ENCODE data around the gene CPNE5. TPM values are rescaled to one million over a fixed set of nuclear protein-coding genes. Genes with fewer than 3 reads are reported as not detected.

Gene CPNE5
- polyA plus RNA-seq, 3 donors = 0.47 to 0.85 (median 0.82) TPM

- no peak overlapping the region for H3K4me2 ChIP-seq (replicated peaks; ENCODE audit: extremely low read depth, low read length, poor library complexity, severe bottlenecking)
- no peak overlapping the region for H3K4me3 ChIP-seq (replicated peaks in 1 of 3; ENCODE audit: low read depth in 2 of 3, low read length in 3 of 3)
- intact Hi-C loops (cut with micrococcal nuclease) = no loop called here
- H3K9ac ChIP-seq (ENCODE audit: insufficient read depth, low read length, poor library complexity, severe bottlenecking) = no peak overlapping the region
- Mint-ChIP-seq H3K4me1 (peaks cover 23% of the 10 kb centered on the region), H3K27ac (peak overlapping the region in 2 of 7 donors; percentile 31 to 37), H3K36me3 (peaks cover 45 to 87% of the 10 kb centered on the region in 2 donors), H3K27me3 (ENCODE audit: low read depth in 3 of 3) (no peaks in the 10 kb centered on the region), H3K4me3 (no peak overlapping the region), H3K9me3 (peaks cover 0 to 4% (median 3%) of the 10 kb centered on the region in 7 donors)
- no peaks in the 10 kb centered on the region for H4K20me1 ChIP-seq (ENCODE audit: insufficient read depth, low read length)
- peaks cover 56 to 80% of the 10 kb centered on the region in 2 donors for H3K36me3 ChIP-seq (replicated peaks in 1 of 2; ENCODE audit: control insufficient read depth in 1 of 2, insufficient read depth in 2 of 2, low read length in 2 of 2)
- 90% methylated on average over 1 of the region's 2 CpGs for WGBS (ENCODE audit: insufficient coverage)
- H3K27ac ChIP-seq (ENCODE audit: low read depth in 1 of 2, low read length in 2 of 2) = no peak overlapping the region
- no peak overlapping the region for H2AFZ ChIP-seq (ENCODE audit: insufficient read depth, low read depth, low read length, poor library complexity, severe bottlenecking)
- H3K4me1 ChIP-seq (ENCODE audit: control insufficient read depth in 1 of 2, insufficient read depth in 2 of 2, low read length in 2 of 2) = peaks cover 9 to 18% of the 10 kb centered on the region in 2 donors
- no peak for DNase-seq
- H3K9me3 ChIP-seq (replicated peaks in 1 of 2; ENCODE audit: control insufficient read depth in 1 of 2, insufficient read depth in 1 of 2, low read length in 2 of 2) = peaks cover 0 to 4% of the 10 kb centered on the region in 2 donors
- no peaks in the 10 kb centered on the region for H3K27me3 ChIP-seq (ENCODE audit: control insufficient read depth in 2 of 2, insufficient read depth in 2 of 2, low read length in 2 of 2)
- TF ChIP-seq CTCF (IDR thresholded peaks at IDR 0.05) = no peak
- H3K79me2 ChIP-seq (ENCODE audit: insufficient read depth, low read length) = peaks cover 19% of the 10 kb centered on the region
Observed at GRCh38 chr6:36722879-36723278, 116.4 kb downstream of the CPNE5 start.

GRCh38 chr6:36722365-36722764 is 116.9 kb downstream of the CPNE5 start:
- Mint-ChIP-seq H3K9me3 (peaks cover 0 to 3% (median 0%) of the 10 kb centered on the region in 7 donors), H3K27me3 (ENCODE audit: low read depth in 3 of 3) (no peaks in the 10 kb centered on the region), H3K36me3 (peaks cover 45 to 87% of the 10 kb centered on the region in 2 donors), H3K27ac (peak overlapping the region in 4 of 7 donors; percentile 19 to 69 (median 45)), H3K4me3 (no peak overlapping the region), H3K4me1 (peaks cover 17% of the 10 kb centered on the region)
- Histone ChIP-seq H2AFZ (ENCODE audit: insufficient read depth, low read depth, low read length, poor library complexity, severe bottlenecking) (no peak overlapping the region), H3K9ac (ENCODE audit: insufficient read depth, low read length, poor library complexity, severe bottlenecking) (no peak overlapping the region), H3K4me3 (replicated peaks in 1 of 3; ENCODE audit: low read depth in 2 of 3, low read length in 3 of 3) (no peak overlapping the region), H3K36me3 (replicated peaks in 1 of 2; ENCODE audit: control insufficient read depth in 1 of 2, insufficient read depth in 2 of 2, low read length in 2 of 2) (peaks cover 61 to 84% of the 10 kb centered on the region in 2 donors), H4K20me1 (ENCODE audit: insufficient read depth, low read length) (no peaks in the 10 kb centered on the region), H3K79me2 (ENCODE audit: insufficient read depth, low read length) (peaks cover 19% of the 10 kb centered on the region), H3K4me2 (replicated peaks; ENCODE audit: extremely low read depth, low read length, poor library complexity, severe bottlenecking) (no peak overlapping the region), H3K27ac (ENCODE audit: low read depth in 1 of 2, low read length in 2 of 2) (peak overlapping the region in 1 of 2 donors; percentile 52), H3K27me3 (ENCODE audit: control insufficient read depth in 2 of 2, insufficient read depth in 2 of 2, low read length in 2 of 2) (no peaks in the 10 kb centered on the region), H3K4me1 (ENCODE audit: control insufficient read depth in 1 of 2, insufficient read depth in 2 of 2, low read length in 2 of 2) (peaks cover 4 to 13% of the 10 kb centered on the region in 2 donors), H3K9me3 (replicated peaks in 1 of 2; ENCODE audit: control insufficient read depth in 1 of 2, insufficient read depth in 1 of 2, low read length in 2 of 2) (peaks cover 0 to under 1% of the 10 kb centered on the region in 2 donors)
- WGBS (ENCODE audit: insufficient coverage) = 93% methylated on average over 5 of the region's 10 CpGs
- no peak for TF ChIP-seq CTCF (IDR thresholded peaks at IDR 0.05)
- intact Hi-C loops (cut with micrococcal nuclease) = no loop called here
- DNase-seq = no peak

Measured in CD14-positive monocyte (primary cell).